SK-N-SH (cell line): ENCODE measurements around the gene PLA2G7. TPM values are rescaled to one million over a fixed set of nuclear protein-coding genes. Genes with fewer than 3 reads are reported as not detected.

Experiments used
- CTCF ChIA-PET: fragments of 300-600, 350-600 bp; formaldehyde crosslinking; extraction: SDS; loops from one replicate; lab custom pipeline; 2021; lab: Yijun Ruan, JAX
- POLR2A ChIA-PET: fragments of 350-600 bp; sonication (Branson Sonifier 250); formaldehyde crosslinking; extraction: SDS; loops from one replicate; lab custom pipeline; 2020; ENCODE audit warnings: antibody characterized with exemption, inconsistent platforms; lab: Yijun Ruan, JAX
- DNase-seq: peaks from one replicate; pipeline ENCODE4 v3.0.0; 2012
- H2AFZ ChIP-seq: fragments of 200-600 bp; sonication (generic); 2 replicates; pipeline ENCODE4 v1.8.1; 2016; ENCODE audit warnings: antibody characterized with exemption, mild to moderate bottlenecking, low read depth
- H3F3A ChIP-seq: fragments of 200-600 bp; sonication (generic); replicated peaks from 2 replicates; pipeline ENCODE3; 2016; ENCODE audit warnings: antibody characterized with exemption, mild to moderate bottlenecking; ENCODE audit not compliant: insufficient read depth
- H3K27ac ChIP-seq, 2 experiments: fragments of 200-500 bp in 1 of 2; fragments of 200-600 bp in 1 of 2; sonication (Bioruptor generic) in 1 of 2; sonication (generic), shearing (Covaris generic) in 1 of 2; 2 replicates each; pipeline versions ENCODE4 v1.5.1 to v1.6.1; 2014 to 2016; ENCODE audit warnings: low read depth in 2 of 2, inconsistent platforms in 1 of 2, low read length in 1 of 2, mild to moderate bottlenecking in 1 of 2, mixed read lengths in 1 of 2
- H3K27me3 ChIP-seq: fragments of 200-600 bp; sonication (generic), shearing (Covaris generic); 2 replicates; pipeline ENCODE4 v1.6.1; 2016; ENCODE audit warnings: mixed run types; ENCODE audit not compliant: insufficient read depth
- H3K36me3 ChIP-seq, 2 experiments: fragments of 200-500 bp in 1 of 2; fragments of 200-600 bp in 1 of 2; sonication (Bioruptor generic) in 1 of 2; sonication (generic) in 1 of 2; replicated peaks in 1 of 2; 2 replicates each; pipeline versions ENCODE3 to v1.5.1; 2014 to 2016; ENCODE audit warnings: low read length in 1 of 2, mild to moderate bottlenecking in 1 of 2; ENCODE audit not compliant: insufficient read depth in 2 of 2, control insufficient read depth in 1 of 2
- H3K4me1 ChIP-seq, 2 experiments: fragments of 200-500 bp in 1 of 2; fragments of 200-600 bp in 1 of 2; sonication (Bioruptor generic) in 1 of 2; sonication (generic), shearing (Covaris generic) in 1 of 2; 2 replicates each; pipeline versions ENCODE4 v1.5.1 to v1.6.1; 2014 to 2016; ENCODE audit warnings: low read depth in 1 of 2, low read length in 1 of 2, mixed run types in 1 of 2; ENCODE audit not compliant: insufficient read depth in 2 of 2, control insufficient read depth in 1 of 2
- H3K4me2 ChIP-seq: fragments of 200-600 bp; sonication (generic), shearing (Covaris generic); 2 replicates; pipeline ENCODE4 v1.6.1; 2017; ENCODE audit warnings: mixed run types
- H3K4me3 ChIP-seq, 2 experiments: fragments of 200-500 bp in 1 of 2; fragments of 200-600 bp in 1 of 2; sonication (Bioruptor generic) in 1 of 2; sonication (generic), shearing (Covaris generic) in 1 of 2; 2 replicates each; pipeline versions ENCODE4 v1.5.1 to v1.8.1; 2014 to 2016; ENCODE audit warnings: low read depth in 2 of 2, inconsistent platforms in 1 of 2, low read length in 1 of 2, mild to moderate bottlenecking in 1 of 2, mixed read lengths in 1 of 2, moderate library complexity in 1 of 2
- H3K79me2 ChIP-seq: fragments of 200-600 bp; sonication (generic); 2 replicates; pipeline ENCODE4 v1.8.1; 2017; ENCODE audit warnings: mild to moderate bottlenecking; ENCODE audit not compliant: insufficient read depth
- H3K9ac ChIP-seq: fragments of 200-600 bp; sonication (generic); 2 replicates; pipeline ENCODE4 v1.6.1; 2017; ENCODE audit warnings: mixed run types
- H3K9me2 ChIP-seq: fragments of 200-600 bp; sonication (generic); 2 replicates; pipeline ENCODE4 v1.6.1; 2017; ENCODE audit warnings: mixed run types
- H3K9me3 ChIP-seq: fragments of 200-600 bp; sonication (generic); 2 replicates; pipeline ENCODE4 v1.6.1; 2017; ENCODE audit warnings: mixed run types, mild to moderate bottlenecking, moderate library complexity
- H4K20me1 ChIP-seq: fragments of 200-600 bp; sonication (generic); 2 replicates; pipeline ENCODE4 v1.6.1; 2017; ENCODE audit warnings: mild to moderate bottlenecking, mixed run types; ENCODE audit not compliant: insufficient read depth
- CTCF ChIP-seq: fragments of 200-600 bp; sonication (generic); IDR thresholded peaks from 2 replicates; pipeline ENCODE4 v1.6.1; 2017; ENCODE audit warnings: antibody characterized with exemption, mild to moderate bottlenecking, moderate library complexity
- EZH2phosphoT487 ChIP-seq: fragments of 200-600 bp; sonication (generic); IDR thresholded peaks from 2 replicates; pipeline ENCODE4 v1.6.1; 2017; ENCODE audit warnings: low read depth, mixed run types, mild to moderate bottlenecking, antibody characterized with exemption, moderate library complexity, borderline replicate concordance
- FOXM1 ChIP-seq: IDR thresholded peaks from 2 replicates; pipeline ENCODE4 v1.4.0; 2012; ENCODE audit warnings: low read depth, mild to moderate bottlenecking
- GATA2 ChIP-seq: sonication (generic); formaldehyde crosslinking; IDR thresholded peaks from 2 replicates; pipeline ENCODE4 v1.5.0; 2020; ENCODE audit warnings: mild to moderate bottlenecking, missing genetic modification reagents
- IRF3 ChIP-seq: fragments of 150-350 bp; IDR thresholded peaks from 2 replicates; pipeline ENCODE4 v1.6.1; 2016; ENCODE audit warnings: mild to moderate bottlenecking, low read depth, low read length
- NRF1 ChIP-seq: IDR thresholded peaks from 2 replicates; pipeline ENCODE4 v1.6.1; 2012; ENCODE audit warnings: low read depth, mild to moderate bottlenecking, low read length
- POLR2AphosphoS5 ChIP-seq: IDR thresholded peaks from 2 replicates; pipeline ENCODE4 v1.6.1; 2012; ENCODE audit warnings: low read depth, low read length
- RCOR1 ChIP-seq: fragments of 150-350 bp; IDR thresholded peaks from 2 replicates; pipeline ENCODE4 v1.6.1; 2017; ENCODE audit warnings: antibody characterized with exemption, low read length
- SMC3 ChIP-seq: IDR thresholded peaks from 2 replicates; pipeline ENCODE4 v1.6.1; 2012; ENCODE audit warnings: low read depth, low read length, improper control_type of control experiment
- TAF1 ChIP-seq: IDR thresholded peaks from 2 replicates; pipeline ENCODE4 v1.6.1; 2012; ENCODE audit warnings: low read depth, mild to moderate bottlenecking, low read length, moderate library complexity, borderline replicate concordance
- USF2 ChIP-seq: fragments of 150-350 bp; IDR thresholded peaks from 2 replicates; pipeline ENCODE4 v1.6.1; 2017; ENCODE audit warnings: antibody characterized with exemption, low read length, low read depth, borderline replicate concordance
- YY1 ChIP-seq: IDR thresholded peaks from 2 replicates; pipeline ENCODE4 v1.4.0; 2012; ENCODE audit warnings: low read depth, mild to moderate bottlenecking
- ZBTB33 ChIP-seq: IDR thresholded peaks from 2 replicates; pipeline ENCODE4 v1.4.0; 2012; ENCODE audit warnings: low read depth, borderline replicate concordance
- WGBS: methylation state at CpG from one replicate; pipeline ENCODE4 v1.1.6; 2017; ENCODE audit warnings: low lambda C conversion rate; 5-methylcytosine and 5-hydroxymethylcytosine counted together
- polyA plus RNA-seq, 3 experiments: library from polyadenylated mRNA; depleted of rRNA; stranded (reverse); fragments of >200 nt; gene quantifications; 2 replicates each; pipeline ENCODE4 v1.2.3, GENCODE V29; 2012
- TF ChIP-seq, protein P1 (sequence below): IDR thresholded peaks from 2 replicates; pipeline ENCODE4; 2012

Gene PLA2G7
- polyA plus RNA-seq, 1 of the 3 experiments (the other 2 are of a cell fraction) = not detected

- Histone ChIP-seq H3K4me1 (no peaks in the 10 kb centered on the region), H3F3A (no peaks in the 10 kb centered on the region), H3K27me3 (no peaks in the 10 kb centered on the region), H3K27ac (no peak overlapping the region), H4K20me1 (no peaks in the 10 kb centered on the region), H3K4me2 (no peak overlapping the region), H3K79me2 (no peaks in the 10 kb centered on the region), H3K9me2 (no peaks in the 10 kb centered on the region), H3K9ac (no peak overlapping the region), H3K9me3 (no peaks in the 10 kb centered on the region), H2AFZ (no peak overlapping the region), H3K36me3 (no peaks in the 10 kb centered on the region), H3K4me3 (no peak overlapping the region)
- ChIA-PET CTCF (no interaction called here), POLR2A (no interaction called here)
- TF ChIP-seq IRF3 (no peak), FOXM1 (no peak), USF2 (no peak), POLR2AphosphoS5 (no peak), TAF1 (no peak)
- TF ChIP-seq, protein P1, sequence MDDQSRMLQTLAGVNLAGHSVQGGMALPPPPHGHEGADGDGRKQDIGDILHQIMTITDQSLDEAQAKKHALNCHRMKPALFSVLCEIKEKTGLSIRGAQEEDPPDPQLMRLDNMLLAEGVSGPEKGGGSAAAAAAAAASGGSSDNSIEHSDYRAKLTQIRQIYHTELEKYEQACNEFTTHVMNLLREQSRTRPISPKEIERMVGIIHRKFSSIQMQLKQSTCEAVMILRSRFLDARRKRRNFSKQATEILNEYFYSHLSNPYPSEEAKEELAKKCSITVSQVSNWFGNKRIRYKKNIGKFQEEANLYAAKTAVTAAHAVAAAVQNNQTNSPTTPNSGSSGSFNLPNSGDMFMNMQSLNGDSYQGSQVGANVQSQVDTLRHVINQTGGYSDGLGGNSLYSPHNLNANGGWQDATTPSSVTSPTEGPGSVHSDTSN = no peak
- no peak for DNase-seq
- WGBS = 20% methylated on average over 5 of the region's 5 CpGs
Measured at GRCh38 chr6:46749731-46750130, 14.6 kb upstream of the PLA2G7 start.

DNA sequence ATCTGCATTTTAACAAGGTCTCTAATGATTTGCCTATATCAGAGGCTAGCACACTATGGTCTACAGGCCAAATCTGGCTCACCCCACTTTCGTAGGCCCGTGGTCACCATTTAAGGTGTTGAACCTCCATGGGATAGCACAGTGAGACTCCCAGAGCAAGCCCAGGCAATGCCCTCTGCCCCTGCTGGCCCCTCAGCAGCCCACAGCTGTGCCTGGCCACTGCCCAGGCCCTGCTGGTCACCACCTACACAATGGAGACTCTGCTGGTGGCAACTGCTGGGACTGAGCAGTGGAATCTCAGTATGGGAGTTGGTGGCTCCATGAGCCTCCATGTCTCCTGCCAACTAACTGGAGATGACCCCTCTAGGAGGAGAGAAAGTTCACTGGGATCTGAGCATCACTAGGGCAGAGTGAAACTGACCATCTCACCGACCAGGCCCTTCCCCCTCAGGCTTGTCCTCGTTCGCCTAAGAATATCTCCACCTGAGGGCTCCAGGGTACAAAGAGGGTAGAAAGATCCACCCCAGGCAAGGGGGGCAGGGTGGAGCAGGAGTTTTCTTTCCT is 13.8 kb upstream of the PLA2G7 start:
- H3K9me3 ChIP-seq = no peaks in the 10 kb centered on the region
- no peaks in the 10 kb centered on the region for H3K27me3 ChIP-seq
- no peaks in the 10 kb centered on the region for H3K4me1 ChIP-seq
- no peak overlapping the region for H3K9ac ChIP-seq
- DNase-seq = no peak
- ChIA-PET CTCF (no interaction called here), POLR2A (no interaction called here)
- H3K9me2 ChIP-seq = no peaks in the 10 kb centered on the region
- no peak overlapping the region for H3K4me3 ChIP-seq
- H3K4me2 ChIP-seq = no peak overlapping the region
- no peaks in the 10 kb centered on the region for H3F3A ChIP-seq
- no peak for TF ChIP-seq CTCF
- TF ChIP-seq EZH2phosphoT487 = no peak
- TF ChIP-seq YY1 = no peak
- TF ChIP-seq SMC3 = no peak
- no peak for TF ChIP-seq ZBTB33
- TF ChIP-seq GATA2 (CRISPR knock-in tag) = no peak
- no peak for TF ChIP-seq NRF1
- no peak for TF ChIP-seq TAF1
- TF ChIP-seq RCOR1 = no peak
- TF ChIP-seq USF2 = no peak
- no peak overlapping the region for H3K27ac ChIP-seq
- WGBS = 0% methylated on average over 5 of the region's 5 CpGs
- H3K36me3 ChIP-seq = no peaks in the 10 kb centered on the region
- no peaks in the 10 kb centered on the region for H4K20me1 ChIP-seq
- no peak overlapping the region for H2AFZ ChIP-seq
- H3K79me2 ChIP-seq = no peaks in the 10 kb centered on the region
